Stimulated activated CD8-positive, alpha-beta memory T cell treated with anti-CD3 and anti-CD28 coated beads, Interleukin-4, amount 100 ng/mL, for 48 hours (primary cell): Measurements from ENCODE around the gene HNRNPF.
A peak's percentile ranks its signal among the peaks of the same experiment; 100 is the strongest.
"Not testable (repeated sequence)": the region's sequence is repeated elsewhere in the genome, so short reads cannot be mapped to it uniquely, and the experiment has no call there.

Source experiments
- DNase-seq: peaks from one replicate; pipeline ENCODE4 v3.0.0-alpha.2; 2020

The HNRNPF gene, protein sequence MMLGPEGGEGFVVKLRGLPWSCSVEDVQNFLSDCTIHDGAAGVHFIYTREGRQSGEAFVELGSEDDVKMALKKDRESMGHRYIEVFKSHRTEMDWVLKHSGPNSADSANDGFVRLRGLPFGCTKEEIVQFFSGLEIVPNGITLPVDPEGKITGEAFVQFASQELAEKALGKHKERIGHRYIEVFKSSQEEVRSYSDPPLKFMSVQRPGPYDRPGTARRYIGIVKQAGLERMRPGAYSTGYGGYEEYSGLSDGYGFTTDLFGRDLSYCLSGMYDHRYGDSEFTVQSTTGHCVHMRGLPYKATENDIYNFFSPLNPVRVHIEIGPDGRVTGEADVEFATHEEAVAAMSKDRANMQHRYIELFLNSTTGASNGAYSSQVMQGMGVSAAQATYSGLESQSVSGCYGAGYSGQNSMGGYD

DNA sequence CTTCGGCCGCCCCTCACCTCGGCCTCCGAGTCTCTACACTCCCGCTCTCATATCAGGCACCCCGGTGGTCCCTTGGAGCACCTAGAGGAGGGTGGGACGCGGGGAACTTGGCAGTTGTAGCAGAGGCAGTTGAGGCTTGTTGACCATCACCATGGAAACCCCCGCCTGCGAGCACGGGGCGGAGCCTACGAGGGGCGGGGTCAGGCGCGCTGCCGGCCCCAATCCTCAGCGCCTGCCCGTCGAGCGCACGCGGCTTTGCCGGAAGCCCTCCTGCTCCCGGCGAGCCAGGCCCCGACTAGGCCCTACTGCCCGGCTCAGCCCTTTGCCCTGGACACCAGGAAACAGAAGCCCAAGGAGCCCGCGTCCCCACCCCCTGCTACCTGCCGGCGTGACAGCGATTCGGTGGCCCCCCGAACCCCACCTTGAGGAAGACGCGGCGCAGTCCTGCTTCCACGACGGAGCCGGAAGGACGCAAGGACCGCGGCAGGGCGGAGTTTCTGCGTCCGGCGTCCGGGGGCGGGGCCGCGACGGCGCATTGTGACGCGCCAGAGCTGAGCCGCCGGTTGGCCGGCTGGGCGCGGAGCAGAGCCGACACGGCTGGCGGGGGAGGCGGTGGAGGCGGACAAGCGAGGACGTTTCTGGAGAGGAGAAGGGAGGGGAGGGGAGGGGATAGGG lies at the start of gene HNRNPF:
Gene HNRNPF, minus strand, starts transcription at position 477 of the 675 bp plus-strand sequence. CDS start 21,302 bp downstream, outside the sequence.
- DNase-seq: peak; percentile 95

DNA sequence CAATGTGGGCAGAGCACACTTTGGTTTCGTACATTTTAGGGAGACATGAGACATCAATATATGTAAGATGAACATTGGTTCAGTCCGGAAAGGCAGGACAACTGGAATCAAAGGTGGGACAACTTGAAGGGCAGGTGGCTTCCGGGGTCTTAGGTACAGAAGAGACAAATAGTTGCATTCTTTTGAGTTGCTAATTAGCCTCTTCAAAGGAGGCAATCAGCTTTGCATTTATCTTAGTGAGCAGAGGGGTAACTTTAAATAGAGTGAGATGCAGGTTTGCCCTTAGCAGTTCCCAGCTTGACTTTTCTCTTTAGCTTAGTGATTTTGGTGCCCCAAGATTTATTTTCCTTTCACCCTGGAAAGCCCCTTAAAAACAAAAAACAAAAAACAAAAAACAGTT lies 49.2 kb upstream of the HNRNPF start:
- no peak for DNase-seq

DNA sequence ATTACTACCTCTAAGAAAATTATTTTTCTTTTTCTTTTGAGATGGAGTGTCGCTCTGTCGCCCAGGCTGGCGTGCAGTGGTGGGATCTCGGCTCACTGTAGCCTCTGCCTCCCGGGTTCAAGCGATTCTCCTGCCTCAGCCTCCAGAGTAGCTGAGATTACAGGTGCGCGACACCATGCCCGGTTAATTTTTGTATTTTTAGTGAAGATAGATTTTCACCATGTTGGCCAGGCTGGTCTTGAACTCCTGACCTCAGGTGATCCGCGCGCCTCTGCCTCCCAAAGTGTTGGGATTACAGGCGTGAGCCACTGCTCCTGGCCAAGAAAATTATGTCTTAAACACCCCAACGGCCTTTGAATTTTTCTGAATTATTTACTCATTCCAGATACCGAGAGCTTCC lies 47.6 kb upstream of the HNRNPF start:
- DNase-seq: not testable (repeated sequence)

DNA sequence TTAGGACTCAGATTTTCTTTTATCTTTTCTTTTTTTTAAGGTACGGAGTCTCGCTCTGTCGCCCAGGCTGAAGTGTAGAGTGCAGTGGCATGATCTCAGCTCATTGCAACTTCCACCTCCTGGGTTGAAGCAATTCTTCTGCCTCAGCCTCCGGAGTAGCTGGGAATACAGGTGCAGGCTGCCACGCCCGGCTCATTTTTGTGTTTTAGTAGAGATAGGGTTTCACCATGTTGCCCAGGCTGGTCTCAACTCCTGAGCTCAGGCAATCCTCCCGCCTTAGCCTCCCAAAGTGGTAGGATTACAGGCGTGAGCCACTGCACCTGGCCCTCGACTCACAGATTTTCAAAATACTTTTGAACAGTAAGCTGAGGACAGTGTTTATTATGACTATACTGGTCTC lies 45.0 kb upstream of the HNRNPF start:
- peak; percentile 27 for DNase-seq

DNA sequence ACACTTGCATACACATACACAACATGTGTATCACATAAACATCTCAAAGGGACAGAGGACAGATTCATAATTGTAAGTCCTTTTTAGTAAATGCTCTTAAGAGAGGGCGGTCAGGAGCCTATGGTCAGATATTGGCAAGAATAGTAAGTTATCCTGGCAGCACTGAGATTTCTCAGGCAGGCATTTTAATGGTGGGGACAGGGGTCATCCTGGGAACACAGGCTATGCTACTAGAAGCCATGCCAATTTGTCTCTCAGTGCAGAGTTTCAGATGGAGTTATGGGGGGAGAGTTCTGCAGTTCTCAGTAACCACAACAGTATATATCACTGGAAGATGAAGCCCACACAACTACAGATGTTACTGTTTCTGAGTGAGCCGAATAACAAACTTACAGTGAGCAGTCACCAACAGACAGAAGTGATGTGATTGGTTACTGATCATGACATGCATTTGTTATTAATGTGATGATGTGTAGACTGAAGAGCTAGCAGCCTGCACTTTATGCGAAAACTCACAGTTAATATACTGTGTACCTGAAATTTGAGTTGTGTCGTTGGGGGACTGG lies 44.4 kb upstream of the HNRNPF start:
- DNase-seq: no peak

DNA sequence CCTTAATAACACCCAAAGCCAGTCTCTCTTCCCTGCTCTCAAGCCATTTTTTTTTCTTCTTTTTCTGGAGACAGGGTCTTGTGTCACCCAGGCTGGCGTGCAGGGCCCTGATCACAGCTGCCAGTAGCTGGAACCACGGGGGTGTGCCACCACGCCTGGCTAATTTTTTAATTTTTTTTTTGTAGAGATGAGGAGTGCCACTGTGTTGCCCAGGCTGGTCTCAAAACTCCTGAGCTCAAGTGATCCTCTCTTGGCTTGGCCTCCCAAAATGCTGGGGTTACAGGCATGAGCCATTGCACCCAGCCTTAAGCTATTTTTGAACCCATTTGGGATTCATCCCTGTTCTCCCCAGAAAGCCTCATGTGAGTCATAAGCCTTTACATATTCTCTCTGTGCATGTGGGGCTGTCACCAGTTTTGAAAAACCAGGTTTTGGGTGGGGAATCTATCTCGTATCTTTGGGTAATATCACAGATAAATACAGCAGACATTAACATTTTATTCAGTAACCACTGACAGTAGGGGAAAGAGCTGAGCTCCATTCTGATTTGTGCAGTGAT lies 43.4 kb upstream of the HNRNPF start:
- peak; percentile 28 for DNase-seq

DNA sequence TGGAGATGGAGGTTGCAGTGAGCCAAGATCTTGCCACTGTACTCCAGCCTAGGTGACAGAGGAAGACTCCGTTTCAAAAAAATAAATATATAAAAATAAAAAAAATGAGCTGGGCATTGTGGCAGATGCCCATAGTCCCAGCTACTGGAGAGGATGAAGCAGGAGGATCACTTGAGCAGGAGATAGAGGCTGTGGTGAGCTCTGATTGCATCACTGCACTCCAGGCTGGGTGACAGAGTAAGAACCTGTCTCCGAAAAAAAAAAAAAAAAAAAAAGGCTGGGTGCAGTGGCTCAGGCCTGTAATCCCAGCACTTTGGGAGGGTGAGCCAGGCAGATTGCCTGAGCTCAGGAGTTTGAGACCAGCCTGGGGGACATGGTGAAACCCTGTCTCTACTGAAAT lies 39.8 kb upstream of the HNRNPF start:
- no peak for DNase-seq

DNA sequence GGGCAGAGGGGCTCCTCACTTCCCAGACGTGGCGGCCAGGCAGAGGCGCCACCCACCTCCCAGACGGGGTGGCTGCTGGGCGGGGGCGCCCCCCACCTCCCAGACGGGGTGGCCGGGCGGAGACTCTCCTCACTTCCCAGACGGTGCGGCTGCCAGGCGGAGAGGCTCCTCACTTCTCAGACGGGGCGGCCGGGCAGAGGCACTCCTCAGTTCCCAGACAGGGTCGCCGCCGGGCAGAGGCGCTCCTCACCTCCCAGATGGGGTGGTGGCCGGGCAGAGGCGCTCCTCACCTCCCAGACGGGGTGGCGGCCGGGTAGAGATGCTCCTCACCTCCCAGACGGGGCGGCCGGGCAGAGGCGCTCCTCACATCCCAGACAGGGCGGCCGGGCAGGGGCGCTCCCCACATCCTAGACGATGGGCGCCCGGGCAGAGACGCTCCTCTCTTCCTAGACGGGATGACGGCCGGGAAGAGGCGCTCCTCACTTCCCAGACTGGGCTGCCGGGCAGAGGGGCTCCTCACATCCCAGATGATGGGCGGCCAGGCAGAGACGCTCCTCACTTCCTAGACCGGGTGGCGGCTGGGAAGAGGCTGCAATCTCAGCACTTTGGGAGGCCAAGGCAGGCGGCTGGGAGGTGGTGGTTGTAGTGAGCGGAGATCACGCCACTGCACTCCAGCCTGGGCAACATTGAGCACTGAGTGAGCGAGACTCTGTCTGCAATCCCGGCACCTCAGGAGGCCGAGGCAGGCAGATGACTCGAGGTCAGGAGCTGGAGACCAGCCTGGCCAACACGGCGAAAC lies 37.4 kb upstream of the HNRNPF start:
- DNase-seq: not testable (repeated sequence)

DNA sequence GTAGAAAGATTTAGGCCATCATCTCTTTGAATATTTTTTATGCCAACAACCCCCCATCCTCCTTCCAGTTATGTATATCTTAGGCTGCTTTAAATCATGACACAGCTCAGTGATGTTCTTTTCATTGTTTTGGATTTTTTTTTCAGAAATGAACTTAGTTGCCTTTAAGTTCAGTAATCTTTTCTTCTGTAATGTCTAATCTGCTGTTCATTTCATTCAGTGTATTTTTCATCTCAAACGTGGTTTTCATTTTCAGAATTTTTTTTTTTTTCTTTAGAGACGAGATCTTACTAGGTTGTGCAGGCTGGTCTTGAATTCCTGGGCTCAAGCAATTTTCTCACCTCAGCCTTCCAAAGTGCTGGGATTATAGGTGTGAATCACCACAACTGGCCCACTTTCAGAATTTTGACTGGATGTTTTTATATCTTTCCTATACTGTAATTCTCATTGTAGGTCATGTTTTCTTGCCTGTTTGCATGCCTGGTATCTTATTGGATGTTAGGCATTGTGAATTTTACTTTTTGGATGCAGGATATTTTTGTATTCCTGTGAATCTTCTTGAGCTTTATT lies 36.0 kb upstream of the HNRNPF start:
- DNase-seq: no peak

DNA sequence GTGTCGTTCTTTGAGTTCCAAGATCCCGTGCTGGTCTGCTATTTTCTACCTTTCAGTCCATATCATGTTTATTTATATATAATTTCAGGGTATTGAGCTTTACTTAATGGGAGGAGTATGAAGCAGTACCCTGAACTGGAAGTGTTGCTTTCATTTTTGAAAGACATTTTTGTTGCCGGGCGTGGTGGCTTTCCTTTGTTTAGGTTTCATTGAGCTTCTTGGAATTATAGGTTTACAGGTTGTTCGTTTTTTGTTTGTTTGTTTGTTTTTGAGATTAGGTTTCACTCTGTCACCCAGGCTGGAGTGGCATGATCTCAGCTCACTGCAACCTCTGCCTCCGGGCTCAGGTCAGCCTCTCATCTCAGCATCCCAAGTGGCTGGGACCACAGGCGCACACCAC lies 35.3 kb upstream of the HNRNPF start:
- no peak for DNase-seq

DNA sequence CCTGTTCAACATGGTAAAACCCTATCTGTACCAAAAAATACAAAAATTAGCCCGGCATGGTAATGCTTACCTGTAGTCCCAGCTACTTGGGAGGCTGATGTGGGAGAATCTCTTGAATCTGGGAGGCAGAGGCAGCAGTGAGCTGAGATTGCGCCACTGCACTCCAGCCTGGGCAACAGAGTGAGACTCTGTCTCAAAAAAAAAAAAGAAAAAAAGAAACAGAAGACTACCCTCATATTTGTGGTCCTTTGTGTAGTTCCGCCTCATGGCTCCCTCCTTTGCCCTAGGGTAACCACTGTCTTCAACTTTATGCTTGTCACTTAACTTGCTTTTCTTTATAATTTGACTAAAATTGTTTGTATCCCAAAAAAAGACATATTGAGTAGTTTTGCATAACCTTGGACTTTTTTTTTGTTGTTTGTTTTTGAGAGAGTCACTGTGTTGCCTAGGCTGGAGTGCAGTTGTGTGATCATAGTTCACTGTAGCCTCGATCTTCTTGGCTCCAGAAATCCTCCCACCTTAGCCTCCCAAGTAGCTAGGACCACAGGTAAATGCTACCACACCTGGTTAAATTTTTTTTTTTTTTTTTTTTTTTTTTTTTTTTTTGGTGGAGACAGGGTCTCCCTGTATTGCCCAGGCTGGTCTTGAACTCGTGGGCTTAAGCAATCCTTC lies 31.6 kb upstream of the HNRNPF start:
- no peak for DNase-seq

DNA sequence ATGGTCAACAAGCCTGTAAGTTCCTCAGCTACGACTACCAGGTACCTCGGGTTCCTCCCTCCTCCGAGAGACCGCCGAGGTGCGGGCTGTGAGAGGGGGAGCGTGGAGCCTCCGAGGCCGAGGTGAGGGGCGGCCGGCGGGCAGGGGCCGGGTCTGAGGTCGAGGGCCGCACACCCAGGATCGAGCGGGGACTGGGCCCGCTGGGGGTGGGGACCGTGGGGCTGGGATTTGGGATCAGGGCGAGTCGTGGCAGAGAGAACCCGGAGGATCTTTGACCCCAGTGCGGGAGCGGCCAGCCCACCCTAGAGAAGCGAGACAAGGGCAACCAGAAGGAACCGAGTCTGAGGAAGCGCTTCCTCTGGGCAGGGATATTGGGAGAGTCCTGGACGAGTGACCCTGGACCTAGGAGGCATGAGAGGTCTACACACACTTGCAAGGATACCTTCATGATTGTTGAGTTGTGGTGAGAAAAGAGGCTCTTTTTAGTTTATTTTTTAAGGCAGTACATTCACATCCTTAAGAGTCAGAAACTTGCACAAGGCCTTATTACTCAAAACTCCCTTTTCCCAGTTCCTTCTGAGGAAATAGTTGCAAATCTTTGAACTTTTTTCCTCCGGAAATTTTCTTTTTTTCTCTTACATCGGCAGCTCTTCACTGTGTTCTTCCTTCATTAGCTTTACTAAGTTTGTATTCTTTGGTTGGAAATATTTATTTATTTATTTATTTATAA lies 28.3 kb upstream of the HNRNPF start:
- DNase-seq: no peak

DNA sequence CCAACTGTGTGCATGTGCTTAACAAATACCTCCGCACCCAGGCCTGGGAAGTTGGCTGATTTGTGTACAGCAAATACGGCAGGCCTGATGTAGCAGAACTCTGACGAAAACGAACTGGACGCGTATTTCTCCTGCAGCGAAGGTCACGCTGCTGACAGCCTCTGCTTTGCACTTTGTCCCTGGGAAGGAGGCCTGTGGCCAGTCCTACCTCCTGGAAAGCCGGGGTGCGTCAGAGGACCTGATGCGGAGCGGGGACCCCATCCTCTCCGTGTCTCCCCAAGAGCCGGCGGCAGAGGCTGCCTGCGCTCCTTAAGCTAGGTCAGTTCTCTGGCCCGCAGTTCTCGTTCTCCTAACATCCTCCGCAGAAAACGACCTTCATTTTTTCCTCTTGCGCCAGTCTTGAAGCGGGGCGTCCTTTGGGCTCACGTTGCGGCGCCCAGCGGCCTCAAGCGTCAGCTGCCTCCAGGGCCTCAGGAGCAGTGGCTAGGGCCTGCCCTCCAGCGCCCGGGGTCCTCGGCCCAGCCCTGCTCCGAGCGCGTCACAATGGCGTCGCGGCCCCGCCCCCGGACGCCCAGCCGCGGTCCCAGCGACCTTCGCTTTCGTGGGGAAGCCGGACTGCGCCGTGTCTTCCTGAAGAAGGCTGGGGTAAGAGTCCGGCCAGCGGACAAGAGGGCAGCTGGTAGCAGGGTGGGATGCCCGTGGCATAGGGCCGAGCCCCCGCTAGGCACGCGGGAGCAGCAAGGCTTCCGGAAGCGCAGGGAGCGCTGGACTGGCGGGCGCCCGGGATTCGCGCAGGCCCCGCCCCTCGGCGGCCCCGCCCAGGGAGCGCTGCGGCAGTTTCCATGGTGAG lies 27.5 kb upstream of the HNRNPF start, which contains the start of gene ZNF487:
Gene ZNF487, plus strand, starts transcription at position 821 of the 850 bp plus-strand sequence. CDS start 38,703 bp downstream, outside the sequence.
- peak; percentile 92 for DNase-seq

DNA sequence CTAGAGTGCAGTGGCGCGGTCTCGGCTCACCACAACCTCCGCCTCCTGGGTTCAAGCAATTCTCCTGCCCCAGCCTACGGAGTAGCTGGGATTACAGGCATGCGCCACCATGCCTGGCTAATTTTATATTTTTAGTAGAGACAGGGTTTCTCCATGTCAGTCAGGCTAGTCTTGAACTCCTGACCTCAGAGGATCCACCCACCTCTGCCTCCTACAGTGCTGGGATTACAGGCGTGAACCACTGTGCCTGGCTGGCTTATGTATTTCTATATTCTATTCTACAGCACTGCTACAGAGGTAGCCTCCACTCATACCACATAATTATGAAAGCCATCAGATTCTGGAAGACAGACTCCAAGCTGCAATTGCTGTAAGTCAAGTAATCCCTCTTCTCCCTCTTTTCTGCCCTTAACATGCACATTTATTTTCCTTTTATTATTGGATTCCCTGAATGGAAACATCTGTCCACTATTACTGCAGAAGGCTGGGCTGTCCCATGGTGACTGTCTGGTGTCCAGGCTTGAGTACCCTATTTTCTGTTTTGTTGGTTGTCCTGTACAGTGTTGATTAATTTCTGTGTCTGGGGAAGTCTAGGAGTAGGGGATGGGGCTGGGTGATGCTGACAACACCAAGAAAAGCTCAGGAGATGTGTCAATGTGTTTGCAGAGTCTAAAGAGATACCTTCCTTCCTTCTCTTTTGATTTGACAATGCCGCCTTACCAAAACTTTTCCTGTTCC lies 22.1 kb upstream of the HNRNPF start:
- no peak for DNase-seq

DNA sequence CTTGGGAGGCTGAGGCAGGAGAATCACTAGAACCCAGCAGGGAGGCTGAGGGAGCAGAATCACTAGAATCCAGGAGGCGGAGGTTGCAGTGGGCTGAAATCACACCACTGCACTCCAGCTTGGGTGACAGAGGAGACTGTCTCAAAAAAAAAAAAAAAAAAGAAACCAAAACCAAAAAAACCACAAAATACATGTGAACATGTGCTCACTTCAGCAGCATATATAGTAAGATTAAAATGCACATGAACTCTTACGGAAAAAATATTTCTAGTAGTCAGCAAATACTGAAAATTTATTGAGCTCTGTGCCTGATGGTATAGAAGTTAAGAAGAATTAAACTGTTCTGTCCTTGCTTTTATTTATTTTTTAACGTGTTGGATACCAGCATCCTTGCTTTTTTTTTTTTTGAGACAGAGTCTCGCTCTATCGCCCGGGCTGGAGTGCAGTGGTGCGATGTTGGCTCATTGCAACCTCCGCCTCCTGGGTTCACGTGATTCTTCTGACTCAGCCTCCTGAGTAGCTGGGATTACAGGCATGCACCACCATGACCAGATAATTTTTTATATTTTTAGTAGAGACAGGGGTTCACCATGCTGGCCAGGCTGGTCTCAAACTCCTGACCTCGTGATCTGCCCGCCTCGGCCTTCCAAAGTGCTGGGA lies 18.3 kb upstream of the HNRNPF start:
- no peak for DNase-seq

DNA sequence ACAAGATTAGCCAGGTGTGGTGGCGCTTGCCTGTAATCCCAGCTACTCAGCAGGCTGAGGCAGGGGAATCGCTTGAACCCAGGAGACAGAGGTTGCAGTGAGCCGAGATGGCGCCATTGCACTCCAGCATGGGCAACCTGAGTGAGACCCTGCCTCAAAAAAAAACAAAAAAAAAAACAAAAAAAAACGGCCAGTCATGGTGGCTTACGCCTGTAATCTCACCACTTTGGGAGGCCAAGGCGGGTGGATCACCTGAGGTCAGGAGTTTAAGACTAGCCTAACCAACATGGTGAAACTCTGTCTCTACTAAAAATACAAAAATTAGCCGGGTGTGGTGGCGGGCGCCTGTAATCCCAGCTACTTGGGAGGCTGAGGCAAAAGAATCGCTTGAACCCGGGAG lies 17.5 kb upstream of the HNRNPF start:
- not testable (repeated sequence) for DNase-seq

DNA sequence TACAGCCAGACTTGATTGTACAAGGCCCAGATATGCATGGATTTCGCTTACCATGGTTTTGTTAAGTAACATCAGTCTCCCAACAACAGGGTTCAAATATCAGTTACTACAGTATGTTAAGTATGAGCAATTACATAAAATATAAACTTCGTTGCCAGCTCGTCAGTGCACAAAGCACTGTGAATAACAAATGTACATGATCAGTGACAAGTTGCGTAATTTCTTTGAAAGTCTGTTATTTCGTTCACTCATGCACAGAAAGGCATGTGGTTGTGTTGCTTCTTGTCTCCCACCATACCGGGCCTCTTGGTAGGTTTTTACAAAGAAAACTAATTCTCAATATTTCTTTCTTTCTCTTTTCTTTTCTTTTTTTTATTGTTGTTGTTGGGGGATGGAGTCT lies 15.4 kb upstream of the HNRNPF start:
- DNase-seq: no peak

DNA sequence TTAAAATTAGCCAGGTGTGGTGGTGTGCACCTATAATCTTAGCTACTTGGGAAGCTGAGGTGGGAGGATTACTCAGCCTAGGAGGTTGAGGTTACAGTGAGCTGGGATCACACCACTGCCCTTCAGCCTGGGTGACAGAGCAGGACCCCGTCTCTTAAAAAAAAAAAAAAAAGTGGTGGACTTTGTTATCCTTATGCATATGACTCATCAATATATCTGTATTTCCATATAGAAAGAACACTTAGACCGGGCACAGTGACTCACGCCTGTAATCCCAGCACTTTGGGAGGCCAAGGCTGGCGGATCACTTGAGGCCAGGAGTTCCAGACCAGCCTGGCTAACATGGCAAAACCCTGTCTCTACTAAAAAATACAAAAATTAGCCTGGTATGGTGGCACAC lies 13.0 kb upstream of the HNRNPF start:
- DNase-seq: not testable (repeated sequence)

DNA sequence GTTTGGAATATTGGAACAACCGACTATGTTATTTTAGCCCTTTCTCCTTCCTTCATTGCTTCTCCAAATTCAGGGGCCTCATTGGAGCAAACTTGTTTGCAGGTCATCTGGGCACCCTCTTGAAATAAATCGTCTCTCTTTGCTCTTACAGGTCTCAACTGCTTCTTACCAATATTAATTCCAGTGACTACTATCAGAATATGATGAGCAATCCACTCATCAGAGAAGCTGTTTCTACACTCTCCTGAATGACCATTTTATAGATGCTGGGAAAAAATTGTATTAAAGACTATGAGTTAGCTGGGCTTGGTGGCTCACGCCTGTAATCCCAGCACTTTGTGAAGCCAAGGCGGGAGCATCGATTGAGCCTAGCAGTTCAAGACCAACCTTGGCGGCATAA lies 12.5 kb upstream of the HNRNPF start:
- no peak for DNase-seq
